GM19193 (cell line): ENCODE data around the gene NFATC4.

ENCODE experiments used
- POLR2A ChIP-seq: IDR thresholded peaks from 4 replicates; pipeline ENCODE4 v1.6.1; 2011; ENCODE audit not compliant: insufficient read depth, insufficient read length; ENCODE audit errors: extremely low read depth

NFATC4 gene

DNA sequence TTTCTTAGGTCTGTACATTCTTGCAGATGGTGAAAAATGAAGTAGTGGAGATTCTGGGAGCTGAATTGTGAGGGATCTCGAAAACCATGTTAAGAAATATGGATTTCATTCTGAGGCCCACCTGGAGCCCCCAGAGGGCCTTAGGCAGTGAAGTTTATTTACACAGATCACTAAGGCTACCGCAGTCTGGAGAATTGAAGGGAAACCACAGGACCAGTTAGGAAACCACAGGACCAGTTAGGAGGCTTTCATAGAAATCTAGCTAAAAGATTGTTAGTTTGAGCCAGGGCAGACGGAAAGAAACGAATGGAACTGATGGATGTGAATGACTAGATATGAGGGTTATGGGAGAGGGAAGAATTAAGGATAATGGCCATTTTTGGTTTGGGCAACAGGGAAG lies 54.3 kb downstream of the NFATC4 start:
- no peak for TF ChIP-seq POLR2A

DNA sequence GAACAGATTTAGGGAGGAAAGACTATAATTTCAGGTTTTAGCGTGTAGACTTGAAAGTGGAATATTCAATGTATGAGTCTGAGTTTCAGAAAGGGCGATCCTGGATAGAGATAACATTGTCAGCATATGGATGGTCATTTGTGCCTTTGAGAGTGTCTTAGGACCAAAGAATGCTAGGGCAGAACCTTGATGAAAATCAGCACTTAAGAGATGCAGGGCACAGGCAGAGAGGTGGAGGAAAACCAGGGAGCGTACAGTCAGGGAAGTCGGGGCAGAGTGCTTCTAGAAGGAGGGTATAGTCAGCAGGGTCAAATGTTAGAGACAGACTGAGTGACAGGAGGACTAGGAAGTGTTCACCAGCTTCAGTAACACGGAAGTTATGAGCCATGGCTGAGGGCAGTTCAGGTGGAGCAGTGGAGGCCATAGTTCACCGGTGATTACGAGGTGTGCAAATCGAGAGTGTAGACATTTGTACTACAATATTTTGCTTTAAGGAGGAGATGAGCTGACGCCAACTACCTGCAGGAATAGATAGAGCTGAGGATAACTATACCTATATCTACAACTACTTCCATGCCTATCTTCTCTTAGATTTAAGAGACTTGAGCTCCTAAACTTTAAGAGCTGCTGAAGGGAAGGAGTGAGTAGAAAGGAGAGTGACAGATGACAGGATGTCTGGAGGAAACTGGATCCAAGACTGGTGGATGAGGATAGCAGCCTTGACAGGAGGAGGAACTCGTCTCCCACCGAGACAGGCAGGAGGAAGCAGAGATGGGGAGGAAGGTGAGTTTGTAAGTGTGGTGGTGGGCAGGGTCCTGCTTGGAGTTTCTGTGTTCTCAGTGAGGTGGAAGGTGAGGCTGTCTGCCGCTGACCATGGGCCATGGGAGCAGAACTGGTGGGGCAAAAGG lies 55.0 kb downstream of the NFATC4 start:
- TF ChIP-seq POLR2A = no peak

DNA sequence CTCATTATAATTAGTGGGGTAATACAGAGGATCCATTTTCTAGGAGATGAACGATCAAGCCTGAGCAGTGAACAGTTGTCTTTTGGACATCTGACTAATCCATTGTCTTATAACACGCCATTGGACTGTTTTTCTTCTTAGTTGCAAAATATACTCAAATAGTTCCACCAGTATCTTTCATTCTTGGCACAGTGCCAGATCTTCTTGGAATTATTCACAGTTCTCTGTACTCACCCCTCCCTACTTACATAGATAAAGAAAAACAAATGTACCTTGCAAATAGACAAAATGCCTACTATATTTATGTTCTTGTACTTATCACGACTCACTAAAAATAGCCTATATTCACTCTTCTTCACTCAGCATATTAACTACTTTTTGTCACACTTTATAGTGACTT lies 57.7 kb downstream of the NFATC4 start:
- no peak for TF ChIP-seq POLR2A

DNA sequence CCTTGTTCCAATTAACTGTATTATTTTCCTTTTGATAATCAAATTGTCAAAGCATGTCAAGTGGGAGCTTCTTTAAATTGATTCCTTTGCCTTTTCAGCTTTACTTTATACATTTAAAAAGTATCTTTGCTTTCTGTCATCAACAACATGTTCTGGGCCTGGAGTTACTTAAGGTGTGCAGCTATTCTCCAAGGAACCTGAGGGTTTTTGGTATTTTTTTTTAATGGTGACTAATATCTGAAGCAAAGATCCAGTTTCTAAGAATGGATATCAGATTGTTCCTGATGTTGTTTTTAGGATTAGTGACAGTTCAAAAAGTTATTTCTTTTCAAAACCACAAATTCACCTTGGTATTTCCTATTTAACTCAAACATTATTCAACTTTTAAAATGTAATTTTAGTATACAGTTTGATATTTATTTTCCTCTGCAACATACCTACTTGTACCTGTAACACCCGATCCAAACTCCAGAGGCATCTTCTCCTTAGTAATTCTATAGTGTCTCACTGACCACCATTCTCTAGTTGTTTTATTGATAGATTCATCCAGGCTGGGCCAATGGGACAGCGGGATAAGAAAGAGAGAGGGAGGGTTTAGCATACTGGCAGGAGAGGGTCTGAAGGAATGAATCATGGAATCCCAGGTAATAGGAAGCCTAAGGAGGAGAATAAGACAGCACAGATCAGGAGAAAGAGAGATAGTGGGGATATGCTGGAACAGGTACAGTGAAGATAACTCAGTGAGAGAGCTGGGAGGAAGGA lies 58.3 kb downstream of the NFATC4 start:
- TF ChIP-seq POLR2A = no peak

DNA sequence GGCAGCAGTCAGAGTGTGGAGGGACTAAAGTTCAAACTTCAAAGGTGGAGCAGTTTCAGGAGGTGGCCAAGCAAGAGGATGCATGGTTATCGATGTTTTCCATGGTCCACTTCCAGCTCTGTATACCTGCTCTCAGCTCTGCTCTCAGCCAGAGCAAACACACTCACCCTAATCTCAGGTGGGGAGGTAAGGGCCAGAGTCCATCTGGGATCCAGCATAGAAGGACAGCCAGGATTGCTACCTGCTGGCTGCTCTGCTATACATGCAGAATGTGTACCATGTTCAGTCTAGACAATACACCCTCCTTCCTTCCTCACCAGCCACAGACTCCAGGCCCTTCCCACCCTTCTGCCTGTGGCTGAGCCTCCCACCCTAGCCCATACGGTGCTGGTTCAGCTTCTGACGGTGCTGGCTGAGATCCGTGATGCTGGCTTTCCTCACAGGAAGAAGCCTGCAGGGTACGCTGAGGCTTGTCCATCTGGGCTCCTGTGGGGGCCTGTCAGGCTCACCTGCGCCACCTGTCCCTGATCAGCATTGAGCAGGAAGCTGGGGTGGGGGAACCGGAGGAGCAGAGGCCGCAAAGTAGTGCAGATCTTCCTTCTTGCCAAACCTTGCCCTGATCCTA lies 59.0 kb downstream of the NFATC4 start:
- TF ChIP-seq POLR2A = no peak

DNA sequence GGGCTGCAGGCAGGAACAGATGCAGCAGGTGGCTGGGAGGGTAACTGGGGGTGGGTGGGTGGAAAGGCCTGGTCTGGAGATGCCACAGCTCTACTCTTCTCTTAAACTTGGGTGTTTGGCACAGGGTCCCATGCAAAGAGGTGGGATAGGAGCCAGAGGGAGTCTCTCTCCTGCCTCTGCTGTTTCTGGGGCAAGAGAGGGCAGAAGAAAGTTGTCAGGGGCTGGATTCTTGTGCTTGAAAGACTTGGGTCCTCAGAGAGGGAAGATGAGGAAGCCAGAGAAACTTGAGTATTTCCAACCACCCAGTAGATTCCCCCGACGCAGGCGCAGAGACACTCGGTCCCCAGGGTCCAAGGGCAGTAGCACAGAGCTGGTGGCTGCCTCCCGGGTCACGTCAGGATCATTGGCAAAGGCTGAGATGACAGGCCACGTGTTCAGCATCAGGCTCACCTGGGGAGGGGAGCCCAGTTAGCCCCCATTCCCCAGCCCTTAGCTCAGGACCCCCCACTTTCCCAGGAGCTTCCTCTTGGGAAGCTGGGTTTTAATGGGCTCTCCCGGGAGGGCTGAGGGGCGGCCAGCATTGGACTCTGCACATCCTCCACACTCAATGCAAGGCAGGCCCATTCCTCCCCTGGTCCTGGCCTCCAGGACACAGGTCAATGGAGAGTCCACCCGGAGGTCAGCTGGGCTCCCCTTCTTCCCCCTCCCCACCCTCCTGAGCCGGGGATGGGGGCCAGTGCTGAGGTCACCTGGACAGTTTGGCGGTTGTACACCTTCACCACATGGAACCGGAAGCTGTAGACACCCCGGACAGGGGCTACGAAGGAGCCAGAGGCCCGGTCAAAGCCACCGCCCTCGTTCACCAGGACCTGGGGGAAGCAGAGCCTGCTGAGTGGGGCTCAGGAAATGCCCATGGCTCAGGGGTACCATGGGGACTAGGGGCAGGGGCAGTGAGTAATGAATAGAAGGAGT lies 59.8 kb downstream of the NFATC4 start:
- no peak for TF ChIP-seq POLR2A

DNA sequence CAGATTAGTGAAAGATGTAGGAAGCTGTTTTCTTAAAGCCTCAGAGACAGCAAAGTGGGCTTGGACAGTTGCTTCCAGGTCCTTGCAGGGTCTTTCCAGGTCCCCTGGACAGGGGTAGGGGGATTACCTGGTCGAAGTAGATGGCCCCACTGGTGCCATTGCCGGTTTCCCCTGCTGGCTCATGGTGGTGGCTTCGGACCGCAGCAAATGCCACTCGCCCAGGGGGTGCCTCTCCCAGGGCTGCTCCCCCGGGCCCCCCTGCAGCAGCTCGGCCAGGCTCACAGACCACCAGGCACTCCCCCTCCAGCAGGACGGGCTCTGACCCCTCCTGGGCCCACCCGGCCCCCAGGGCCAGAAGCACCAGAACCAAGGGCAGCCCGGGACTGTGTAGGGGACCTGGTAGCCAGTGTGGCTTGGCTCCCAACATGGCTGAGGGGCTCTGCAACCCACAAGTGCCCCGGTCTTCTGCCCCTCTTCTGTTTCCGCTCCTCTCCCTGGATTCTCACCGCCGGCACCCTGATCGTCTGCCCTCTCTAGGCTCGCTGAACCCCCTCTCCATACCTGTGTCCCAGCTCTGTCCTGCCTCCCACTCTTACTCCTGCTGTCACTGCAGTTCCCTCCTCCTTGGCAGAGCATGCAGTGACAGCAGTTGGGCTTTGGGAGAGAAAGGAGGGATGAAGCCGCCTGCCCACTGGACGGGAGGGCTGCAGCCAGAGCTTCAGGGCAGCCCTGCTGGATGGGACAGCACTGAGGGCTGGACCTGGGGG lies 60.8 kb downstream of the NFATC4 start:
- TF ChIP-seq POLR2A = no peak
